Measurements from ENCODE around the gene ZNF205. TPM values are rescaled to one million over a fixed set of nuclear protein-coding genes. Genes with fewer than 3 reads are reported as not detected.
A peak's percentile ranks its signal among the peaks of the same experiment; 100 is the strongest.

The ZNF205 gene
- total and polyA plus RNA-seq, 9 of the 15 experiments (the other 6 are each of a cell fraction or from before 2014, with no cell fraction given): 2.4 to 11.8 (median 5.1) TPM; not detected in 2

DNA sequence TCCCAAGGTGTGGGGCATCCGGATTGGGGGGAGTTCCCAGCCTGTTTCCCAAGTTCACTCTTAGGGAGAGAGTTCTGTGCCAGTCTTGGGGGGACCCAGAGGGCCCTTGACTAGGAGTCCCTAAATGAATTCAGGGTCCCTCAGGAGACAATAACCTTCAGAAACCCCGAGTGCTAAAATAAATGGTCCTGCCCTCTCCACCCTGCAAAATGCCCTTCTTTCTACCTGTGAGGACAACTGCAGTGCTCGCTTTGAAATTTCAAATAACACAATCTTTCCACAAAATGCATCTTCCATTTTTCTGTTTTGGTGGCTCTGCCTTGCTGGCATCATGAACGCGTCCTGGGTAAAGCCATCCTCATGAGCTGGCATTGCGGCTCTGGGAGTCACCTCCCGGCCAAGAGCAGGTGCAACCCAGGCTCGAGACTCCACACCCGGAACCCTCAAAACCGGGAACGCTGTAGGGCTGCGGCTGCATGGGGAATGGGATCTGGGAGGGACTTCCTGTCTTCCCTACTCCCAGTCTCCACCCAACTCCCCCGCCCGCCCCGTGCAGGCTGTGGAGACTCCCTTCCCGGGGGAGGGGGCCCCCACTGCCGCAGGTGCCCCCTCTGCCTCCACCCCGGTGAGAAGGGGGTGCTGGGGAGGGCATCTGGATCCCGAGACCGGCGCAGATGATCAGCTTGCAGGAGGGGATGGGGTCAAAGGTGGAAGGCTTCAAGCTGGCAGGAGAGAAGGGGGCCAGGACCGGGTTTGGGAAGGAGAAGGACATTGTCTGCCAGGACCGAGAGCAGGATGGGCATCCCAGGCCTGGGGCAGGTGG, at the start of gene ZNF205 (continued):
- TF ChIP-seq, protein P1, sequence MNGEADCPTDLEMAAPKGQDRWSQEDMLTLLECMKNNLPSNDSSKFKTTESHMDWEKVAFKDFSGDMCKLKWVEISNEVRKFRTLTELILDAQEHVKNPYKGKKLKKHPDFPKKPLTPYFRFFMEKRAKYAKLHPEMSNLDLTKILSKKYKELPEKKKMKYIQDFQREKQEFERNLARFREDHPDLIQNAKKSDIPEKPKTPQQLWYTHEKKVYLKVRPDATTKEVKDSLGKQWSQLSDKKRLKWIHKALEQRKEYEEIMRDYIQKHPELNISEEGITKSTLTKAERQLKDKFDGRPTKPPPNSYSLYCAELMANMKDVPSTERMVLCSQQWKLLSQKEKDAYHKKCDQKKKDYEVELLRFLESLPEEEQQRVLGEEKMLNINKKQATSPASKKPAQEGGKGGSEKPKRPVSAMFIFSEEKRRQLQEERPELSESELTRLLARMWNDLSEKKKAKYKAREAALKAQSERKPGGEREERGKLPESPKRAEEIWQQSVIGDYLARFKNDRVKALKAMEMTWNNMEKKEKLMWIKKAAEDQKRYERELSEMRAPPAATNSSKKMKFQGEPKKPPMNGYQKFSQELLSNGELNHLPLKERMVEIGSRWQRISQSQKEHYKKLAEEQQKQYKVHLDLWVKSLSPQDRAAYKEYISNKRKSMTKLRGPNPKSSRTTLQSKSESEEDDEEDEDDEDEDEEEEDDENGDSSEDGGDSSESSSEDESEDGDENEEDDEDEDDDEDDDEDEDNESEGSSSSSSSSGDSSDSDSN (IDR thresholded peaks at IDR 0.05; ENCODE audit: borderline replicate concordance in 1 of 2, low read depth in 2 of 2, low read length in 2 of 2): peak in 1 of 2 experiments; percentile 76; a peak in 1 of 4 replicates
- TF ChIP-seq, protein P2, sequence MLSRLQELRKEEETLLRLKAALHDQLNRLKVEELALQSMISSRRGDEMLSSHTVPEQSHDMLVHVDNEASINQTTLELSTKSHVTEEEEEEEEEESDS (CRISPR knock-in tag; IDR thresholded peaks at IDR 0.05): no peak
- TF ChIP-seq CREBBP (IDR thresholded peaks at IDR 0.05; ENCODE audit: low read depth, low read length): no peak
- TF ChIP-seq, protein P3, sequence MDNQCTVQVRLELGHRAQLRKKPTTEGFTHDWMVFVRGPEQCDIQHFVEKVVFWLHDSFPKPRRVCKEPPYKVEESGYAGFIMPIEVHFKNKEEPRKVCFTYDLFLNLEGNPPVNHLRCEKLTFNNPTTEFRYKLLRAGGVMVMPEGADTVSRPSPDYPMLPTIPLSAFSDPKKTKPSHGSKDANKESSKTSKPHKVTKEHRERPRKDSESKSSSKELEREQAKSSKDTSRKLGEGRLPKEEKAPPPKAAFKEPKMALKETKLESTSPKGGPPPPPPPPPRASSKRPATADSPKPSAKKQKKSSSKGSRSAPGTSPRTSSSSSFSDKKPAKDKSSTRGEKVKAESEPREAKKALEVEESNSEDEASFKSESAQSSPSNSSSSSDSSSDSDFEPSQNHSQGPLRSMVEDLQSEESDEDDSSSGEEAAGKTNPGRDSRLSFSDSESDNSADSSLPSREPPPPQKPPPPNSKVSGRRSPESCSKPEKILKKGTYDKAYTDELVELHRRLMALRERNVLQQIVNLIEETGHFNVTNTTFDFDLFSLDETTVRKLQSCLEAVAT (IDR thresholded peaks at IDR 0.05): no peak; a peak in 1 of 4 replicates
- TF ChIP-seq ZNF778 (CRISPR knock-in tag; IDR thresholded peaks at IDR 0.05): no peak
- TF ChIP-seq, protein P4, sequence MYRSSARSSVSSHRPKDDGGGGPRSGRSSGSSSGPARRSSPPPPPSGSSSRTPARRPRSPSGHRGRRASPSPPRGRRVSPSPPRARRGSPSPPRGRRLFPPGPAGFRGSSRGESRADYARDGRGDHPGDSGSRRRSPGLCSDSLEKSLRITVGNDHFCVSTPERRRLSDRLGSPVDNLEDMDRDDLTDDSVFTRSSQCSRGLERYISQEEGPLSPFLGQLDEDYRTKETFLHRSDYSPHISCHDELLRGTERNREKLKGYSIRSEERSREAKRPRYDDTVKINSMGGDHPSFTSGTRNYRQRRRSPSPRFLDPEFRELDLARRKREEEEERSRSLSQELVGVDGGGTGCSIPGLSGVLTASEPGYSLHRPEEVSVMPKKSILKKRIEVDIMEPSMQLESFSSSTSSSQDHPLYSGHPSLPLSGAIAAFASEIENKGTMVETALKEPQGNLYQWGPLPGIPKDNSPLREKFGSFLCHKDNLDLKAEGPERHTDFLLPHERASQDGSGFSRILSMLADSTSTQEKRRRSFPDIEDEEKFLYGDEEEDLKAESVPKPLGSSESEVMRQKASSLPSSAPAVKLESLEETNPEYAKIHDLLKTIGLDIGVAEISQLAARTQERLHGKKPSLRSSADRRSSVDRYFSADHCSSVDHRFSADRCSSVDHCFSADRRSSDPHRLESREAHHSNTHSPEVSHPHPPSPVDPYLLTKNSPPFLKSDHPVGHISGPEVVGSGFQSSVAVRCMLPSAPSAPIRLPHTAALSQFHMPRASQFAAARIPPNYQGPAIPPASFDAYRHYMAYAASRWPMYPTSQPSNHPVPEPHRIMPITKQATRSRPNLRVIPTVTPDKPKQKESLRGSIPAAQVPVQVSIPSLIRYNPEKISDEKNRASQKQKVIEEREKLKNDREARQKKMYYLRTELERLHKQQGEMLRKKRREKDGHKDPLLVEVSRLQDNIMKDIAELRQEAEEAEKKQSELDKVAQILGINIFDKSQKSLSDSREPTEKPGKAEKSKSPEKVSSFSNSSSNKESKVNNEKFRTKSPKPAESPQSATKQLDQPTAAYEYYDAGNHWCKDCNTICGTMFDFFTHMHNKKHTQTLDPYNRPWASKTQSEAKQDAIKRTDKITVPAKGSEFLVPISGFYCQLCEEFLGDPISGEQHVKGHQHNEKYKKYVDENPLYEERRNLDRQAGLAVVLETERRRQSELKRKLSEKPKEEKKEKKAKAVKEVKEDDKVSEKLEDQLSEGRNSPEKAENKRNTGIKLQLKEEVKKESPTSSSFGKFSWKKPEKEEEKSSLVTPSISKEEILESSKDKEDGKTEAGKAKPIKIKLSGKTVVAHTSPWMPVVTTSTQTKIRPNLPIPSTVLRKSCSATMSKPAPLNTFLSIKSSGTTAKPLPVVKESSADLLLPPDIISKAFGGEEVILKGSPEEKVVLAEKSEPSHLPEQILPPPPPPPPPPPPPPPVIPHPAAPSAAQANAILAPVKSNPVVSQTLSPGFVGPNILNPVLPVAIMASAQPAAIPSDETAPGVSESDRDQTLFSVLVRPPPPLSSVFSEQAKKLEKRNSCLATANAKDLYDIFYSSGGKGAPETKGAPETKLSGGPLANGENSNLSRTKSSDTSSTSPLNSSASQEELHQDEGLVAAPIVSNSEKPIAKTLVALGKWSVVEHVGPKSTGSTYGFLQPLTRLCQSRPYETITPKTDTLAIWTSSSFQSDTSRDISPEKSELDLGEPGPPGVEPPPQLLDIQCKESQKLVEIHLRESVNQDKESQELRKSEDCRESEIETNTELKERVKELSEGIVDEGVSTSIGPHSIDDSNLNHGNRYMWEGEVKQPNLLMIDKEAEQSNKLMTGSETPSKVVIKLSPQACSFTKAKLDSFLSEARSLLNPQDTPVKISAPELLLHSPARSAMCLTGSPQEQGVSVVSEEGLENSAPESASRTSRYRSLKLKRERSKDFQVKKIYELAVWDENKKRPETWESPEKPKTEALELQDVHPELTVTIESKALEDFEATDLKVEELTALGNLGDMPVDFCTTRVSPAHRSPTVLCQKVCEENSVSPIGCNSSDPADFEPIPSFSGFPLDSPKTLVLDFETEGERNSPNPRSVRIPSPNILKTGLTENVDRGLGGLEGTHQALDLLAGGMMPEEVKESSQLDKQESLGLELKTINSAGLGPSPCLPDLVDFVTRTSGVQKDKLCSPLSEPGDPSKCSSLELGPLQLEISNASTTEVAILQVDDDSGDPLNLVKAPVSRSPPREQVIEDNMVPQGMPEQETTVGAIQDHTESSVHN (IDR thresholded peaks at IDR 0.05; ENCODE audit: borderline replicate concordance in 1 of 2, low read depth in 1 of 2): no peak
- TF ChIP-seq DIDO1 (tag; IDR thresholded peaks at IDR 0.05; ENCODE audit: low read depth): peak; percentile 95
- peak; percentile 54; the same call in 1 of the 2 replicates for TF ChIP-seq ELF1 (tag; IDR thresholded peaks at IDR 0.05)
- no peak for TF ChIP-seq STAT5B (CRISPR knock-in tag; IDR thresholded peaks at IDR 0.05)
- no peak for TF ChIP-seq MEF2A (IDR thresholded peaks at IDR 0.05; ENCODE audit: control insufficient read depth, low read depth, low read length)
- TF ChIP-seq ZNF212 (CRISPR knock-in tag; IDR thresholded peaks at IDR 0.05): no peak
- no peak for TF ChIP-seq CBX5 (IDR thresholded peaks at IDR 0.05; ENCODE audit: borderline replicate concordance, low read depth)
